GM23338 (cell line): ENCODE results near the gene JTB. TPM values are rescaled to one million over a fixed set of nuclear protein-coding genes. Genes with fewer than 3 reads are reported as not detected.

Source experiments
- ATAC-seq: fragments of 200-7000 bp; cut with Tn5 transposase; 3 replicates; pipeline ENCODE4 v1.9.1; 2020
- DNase-seq: peaks from one replicate; pipeline ENCODE4 v3.0.0-alpha.2; 2015; ENCODE audit warnings: low spot score
- H2AFZ ChIP-seq: fragments of 200-600 bp; sonication (generic); 2 replicates; pipeline ENCODE4 v1.8.0; 2016; ENCODE audit warnings: antibody characterized with exemption, mild to moderate bottlenecking, moderate library complexity
- H3F3A ChIP-seq: fragments of 200-600 bp; sonication (generic); replicated peaks from 2 replicates; pipeline ENCODE4 v1.8.0; 2017; ENCODE audit warnings: antibody characterized with exemption, mixed run types, low read depth
- H3K27ac ChIP-seq: fragments of 200-600 bp; sonication (generic); 2 replicates; pipeline ENCODE4 v1.6.1; 2016; ENCODE audit warnings: low read depth
- H3K27me3 ChIP-seq: fragments of 200-600 bp; sonication (generic); 2 replicates; pipeline ENCODE4 v1.8.0; 2016; ENCODE audit warnings: mild to moderate bottlenecking, mixed run types, moderate library complexity; ENCODE audit not compliant: insufficient read depth
- H3K36me3 ChIP-seq: fragments of 200-600 bp; sonication (generic); 2 replicates; pipeline ENCODE4 v1.8.0; 2016; ENCODE audit warnings: mild to moderate bottlenecking; ENCODE audit not compliant: insufficient read depth
- H3K4me1 ChIP-seq: fragments of 200-600 bp; sonication (generic); 2 replicates; pipeline ENCODE4 v1.8.0; 2016; ENCODE audit warnings: mild to moderate bottlenecking, moderate library complexity; ENCODE audit not compliant: insufficient read depth
- H3K4me2 ChIP-seq: fragments of 200-600 bp; sonication (generic); 2 replicates; pipeline ENCODE4 v1.7.1; 2017; ENCODE audit warnings: mixed run types
- H3K4me3 ChIP-seq: fragments of 200-600 bp; sonication (generic); 2 replicates; pipeline ENCODE4 v1.6.1; 2016; ENCODE audit warnings: mixed run types
- H3K79me2 ChIP-seq: fragments of 200-600 bp; sonication (generic); replicated peaks from 2 replicates; pipeline ENCODE4 v1.8.0; 2017; ENCODE audit warnings: mild to moderate bottlenecking; ENCODE audit not compliant: insufficient read depth
- H3K9me2 ChIP-seq: fragments of 200-600 bp; sonication (generic); 2 replicates; pipeline ENCODE4 v1.8.0; 2017; ENCODE audit not compliant: insufficient read depth
- H4K20me1 ChIP-seq: fragments of 200-600 bp; sonication (generic); replicated peaks from 2 replicates; pipeline ENCODE4 v1.8.0; 2017; ENCODE audit warnings: mild to moderate bottlenecking; ENCODE audit not compliant: insufficient read depth
- H3K27ac Mint-ChIP-seq: 2 replicates; pipeline ENCODE4 v1.8.0; 2020; ENCODE audit warnings: inconsistent platforms, mild to moderate bottlenecking, moderate library complexity, mixed read lengths
- H3K27me3 Mint-ChIP-seq: 3 replicates; pipeline ENCODE4 v1.8.0; 2022; ENCODE audit warnings: low read depth, mild to moderate bottlenecking, moderate library complexity, mixed read lengths, inconsistent platforms; ENCODE audit not compliant: insufficient read depth, poor library complexity
- H3K36me3 Mint-ChIP-seq: 3 replicates; pipeline ENCODE4 v1.8.0; 2021; ENCODE audit warnings: low read depth, mild to moderate bottlenecking, inconsistent platforms, moderate library complexity, mixed read lengths
- H3K4me1 Mint-ChIP-seq: 3 replicates; pipeline ENCODE4 v1.8.0; 2020; ENCODE audit warnings: mild to moderate bottlenecking, inconsistent platforms, mixed read lengths
- H3K4me3 Mint-ChIP-seq: 3 replicates; pipeline ENCODE4 v1.8.0; 2021; ENCODE audit warnings: moderate library complexity, mild to moderate bottlenecking, inconsistent platforms, mixed read lengths
- H3K9me3 Mint-ChIP-seq: 3 replicates; pipeline ENCODE4 v1.8.0; 2020; ENCODE audit warnings: moderate library complexity, mild to moderate bottlenecking, inconsistent platforms, mixed read lengths
- CREB1 ChIP-seq: fragments of 250-450 bp; sonication (Bioruptor Pico); IDR thresholded peaks from 2 replicates; pipeline ENCODE4 v1.5.0; 2020; ENCODE audit warnings: low read depth, mild to moderate bottlenecking, moderate library complexity
- CTCF ChIP-seq, 2 experiments: fragments of 200-600 bp in 1 of 2; sonication (generic) in 1 of 2; conservative IDR thresholded peaks; 2 replicates each; pipeline versions ENCODE4 v1.5.1 to v1.6.1; 2016 to 2017; ENCODE audit warnings: antibody characterized with exemption in 2 of 2, low read depth in 2 of 2, mild to moderate bottlenecking in 2 of 2, moderate library complexity in 1 of 2
- EZH2 ChIP-seq: fragments of 200-600 bp; sonication (generic); IDR thresholded peaks from one replicate; pipeline ENCODE4 v1.8.0; 2017; ENCODE audit warnings: antibody characterized with exemption, mild to moderate bottlenecking, low read depth; ENCODE audit not compliant: unreplicated experiment
- EZH2phosphoT487 ChIP-seq: fragments of 200-600 bp; sonication (generic); IDR thresholded peaks from one replicate; pipeline ENCODE4 v1.8.1; 2018; ENCODE audit warnings: antibody characterized with exemption; ENCODE audit not compliant: unreplicated experiment
- JUNB ChIP-seq: IDR thresholded peaks from one replicate; pipeline ENCODE4 v1.6.1; 2016; ENCODE audit warnings: antibody characterized with exemption; ENCODE audit not compliant: unreplicated experiment
- NANOG ChIP-seq: IDR thresholded peaks from 2 replicates; pipeline ENCODE4 v1.6.1; 2016; ENCODE audit warnings: antibody characterized with exemption, borderline replicate concordance
- POLR2AphosphoS5 ChIP-seq: IDR thresholded peaks from 2 replicates; pipeline ENCODE4 v1.6.1; 2016; ENCODE audit warnings: antibody characterized with exemption, low read depth
- REST ChIP-seq: IDR thresholded peaks from one replicate; pipeline ENCODE4 v1.6.1; 2018; ENCODE audit warnings: antibody characterized with exemption; ENCODE audit not compliant: unreplicated experiment
- STAT1 ChIP-seq: IDR thresholded peaks from one replicate; pipeline ENCODE4 v1.6.1; 2016; ENCODE audit warnings: antibody characterized with exemption; ENCODE audit not compliant: unreplicated experiment
- ZNF114 ChIP-seq: fragments of 250-450 bp; sonication (Bioruptor Pico); IDR thresholded peaks from 2 replicates; pipeline ENCODE4 v1.5.0; 2020; ENCODE audit warnings: mild to moderate bottlenecking, moderate library complexity
- ZNF331 ChIP-seq: fragments of 250-450 bp; sonication (Bioruptor Pico); IDR thresholded peaks from 2 replicates; pipeline ENCODE4 v1.5.0; 2020; ENCODE audit warnings: low read depth, mild to moderate bottlenecking, moderate library complexity
- polyA plus RNA-seq: library from polyadenylated mRNA; unstranded; fragments of >200 nt; fragmentation: Nextera tagmentation; extraction: Ambion mirVana; gene quantifications from 2 replicates; pipeline ENCODE4 v1.2.1, GENCODE V29; 2016
- total RNA-seq: library from RNA; depleted of rRNA; stranded (reverse); fragments of >200 nt; shearing (Covaris generic); gene quantifications from 2 replicates; pipeline ENCODE4 v1.2.3, GENCODE V29; 2014
- TF ChIP-seq, protein P1 (sequence below): IDR thresholded peaks from 2 replicates; pipeline ENCODE4 v1.6.1; 2016; ENCODE audit warnings: antibody characterized with exemption
- TF ChIP-seq, protein P2 (sequence below): fragments of 250-450 bp; sonication (Bioruptor Pico); IDR thresholded peaks from 2 replicates; pipeline ENCODE4 v1.5.0; 2020; ENCODE audit warnings: mild to moderate bottlenecking, moderate library complexity

The JTB gene
- total and polyA plus RNA-seq, 2 experiments from 2014 or later: 140 to 208 TPM

- Mint-ChIP-seq H3K36me3 (peaks cover 67% of the 10 kb centered on the region), H3K27ac (no peak overlapping the region), H3K9me3 (no peaks in the 10 kb centered on the region)
Observed at GRCh38 chr1:153933430-153933829, 44.0 kb downstream of the JTB start.

More at GRCh38 chr1:153933430-153933829, 44.0 kb downstream of the JTB start:
- Histone ChIP-seq H3K4me2 (no peak overlapping the region), H3K36me3 (peaks cover 20% of the 10 kb centered on the region), H3K27me3 (no peaks in the 10 kb centered on the region), H3F3A (0 out of 2 replicates have a peak, but pooled peaks cover 6% of the 10 kb centered on the region), H3K79me2 (no peaks in the 10 kb centered on the region), H2AFZ (no peak overlapping the region), H4K20me1 (no peaks in the 10 kb centered on the region; the same call in 1 of the 2 replicates), H3K4me3 (no peak overlapping the region), H3K9me2 (no peaks in the 10 kb centered on the region), H3K4me1 (peaks cover under 1% of the 10 kb centered on the region; the same call in 1 of the 2 replicates), H3K27ac (no peak overlapping the region)
- no peaks in the 10 kb centered on the region for H3K4me1 Mint-ChIP-seq
- no peak for ATAC-seq
- TF ChIP-seq CREB1 (CRISPR knock-in tag) (no peak), ZNF331 (no peak), EZH2 (no peak), REST (no peak), CTCF (conservative IDR thresholded peaks at IDR 0.05; ENCODE audit: low read depth in 2 of 2) (no peak), NANOG (no peak), STAT1 (no peak), POLR2AphosphoS5 (no peak), ZNF114 (CRISPR knock-in tag) (no peak), JUNB (no peak), EZH2phosphoT487 (no peak)
- TF ChIP-seq, protein P1, sequence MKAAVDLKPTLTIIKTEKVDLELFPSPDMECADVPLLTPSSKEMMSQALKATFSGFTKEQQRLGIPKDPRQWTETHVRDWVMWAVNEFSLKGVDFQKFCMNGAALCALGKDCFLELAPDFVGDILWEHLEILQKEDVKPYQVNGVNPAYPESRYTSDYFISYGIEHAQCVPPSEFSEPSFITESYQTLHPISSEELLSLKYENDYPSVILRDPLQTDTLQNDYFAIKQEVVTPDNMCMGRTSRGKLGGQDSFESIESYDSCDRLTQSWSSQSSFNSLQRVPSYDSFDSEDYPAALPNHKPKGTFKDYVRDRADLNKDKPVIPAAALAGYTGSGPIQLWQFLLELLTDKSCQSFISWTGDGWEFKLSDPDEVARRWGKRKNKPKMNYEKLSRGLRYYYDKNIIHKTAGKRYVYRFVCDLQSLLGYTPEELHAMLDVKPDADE: no peak
- TF ChIP-seq, protein P2, sequence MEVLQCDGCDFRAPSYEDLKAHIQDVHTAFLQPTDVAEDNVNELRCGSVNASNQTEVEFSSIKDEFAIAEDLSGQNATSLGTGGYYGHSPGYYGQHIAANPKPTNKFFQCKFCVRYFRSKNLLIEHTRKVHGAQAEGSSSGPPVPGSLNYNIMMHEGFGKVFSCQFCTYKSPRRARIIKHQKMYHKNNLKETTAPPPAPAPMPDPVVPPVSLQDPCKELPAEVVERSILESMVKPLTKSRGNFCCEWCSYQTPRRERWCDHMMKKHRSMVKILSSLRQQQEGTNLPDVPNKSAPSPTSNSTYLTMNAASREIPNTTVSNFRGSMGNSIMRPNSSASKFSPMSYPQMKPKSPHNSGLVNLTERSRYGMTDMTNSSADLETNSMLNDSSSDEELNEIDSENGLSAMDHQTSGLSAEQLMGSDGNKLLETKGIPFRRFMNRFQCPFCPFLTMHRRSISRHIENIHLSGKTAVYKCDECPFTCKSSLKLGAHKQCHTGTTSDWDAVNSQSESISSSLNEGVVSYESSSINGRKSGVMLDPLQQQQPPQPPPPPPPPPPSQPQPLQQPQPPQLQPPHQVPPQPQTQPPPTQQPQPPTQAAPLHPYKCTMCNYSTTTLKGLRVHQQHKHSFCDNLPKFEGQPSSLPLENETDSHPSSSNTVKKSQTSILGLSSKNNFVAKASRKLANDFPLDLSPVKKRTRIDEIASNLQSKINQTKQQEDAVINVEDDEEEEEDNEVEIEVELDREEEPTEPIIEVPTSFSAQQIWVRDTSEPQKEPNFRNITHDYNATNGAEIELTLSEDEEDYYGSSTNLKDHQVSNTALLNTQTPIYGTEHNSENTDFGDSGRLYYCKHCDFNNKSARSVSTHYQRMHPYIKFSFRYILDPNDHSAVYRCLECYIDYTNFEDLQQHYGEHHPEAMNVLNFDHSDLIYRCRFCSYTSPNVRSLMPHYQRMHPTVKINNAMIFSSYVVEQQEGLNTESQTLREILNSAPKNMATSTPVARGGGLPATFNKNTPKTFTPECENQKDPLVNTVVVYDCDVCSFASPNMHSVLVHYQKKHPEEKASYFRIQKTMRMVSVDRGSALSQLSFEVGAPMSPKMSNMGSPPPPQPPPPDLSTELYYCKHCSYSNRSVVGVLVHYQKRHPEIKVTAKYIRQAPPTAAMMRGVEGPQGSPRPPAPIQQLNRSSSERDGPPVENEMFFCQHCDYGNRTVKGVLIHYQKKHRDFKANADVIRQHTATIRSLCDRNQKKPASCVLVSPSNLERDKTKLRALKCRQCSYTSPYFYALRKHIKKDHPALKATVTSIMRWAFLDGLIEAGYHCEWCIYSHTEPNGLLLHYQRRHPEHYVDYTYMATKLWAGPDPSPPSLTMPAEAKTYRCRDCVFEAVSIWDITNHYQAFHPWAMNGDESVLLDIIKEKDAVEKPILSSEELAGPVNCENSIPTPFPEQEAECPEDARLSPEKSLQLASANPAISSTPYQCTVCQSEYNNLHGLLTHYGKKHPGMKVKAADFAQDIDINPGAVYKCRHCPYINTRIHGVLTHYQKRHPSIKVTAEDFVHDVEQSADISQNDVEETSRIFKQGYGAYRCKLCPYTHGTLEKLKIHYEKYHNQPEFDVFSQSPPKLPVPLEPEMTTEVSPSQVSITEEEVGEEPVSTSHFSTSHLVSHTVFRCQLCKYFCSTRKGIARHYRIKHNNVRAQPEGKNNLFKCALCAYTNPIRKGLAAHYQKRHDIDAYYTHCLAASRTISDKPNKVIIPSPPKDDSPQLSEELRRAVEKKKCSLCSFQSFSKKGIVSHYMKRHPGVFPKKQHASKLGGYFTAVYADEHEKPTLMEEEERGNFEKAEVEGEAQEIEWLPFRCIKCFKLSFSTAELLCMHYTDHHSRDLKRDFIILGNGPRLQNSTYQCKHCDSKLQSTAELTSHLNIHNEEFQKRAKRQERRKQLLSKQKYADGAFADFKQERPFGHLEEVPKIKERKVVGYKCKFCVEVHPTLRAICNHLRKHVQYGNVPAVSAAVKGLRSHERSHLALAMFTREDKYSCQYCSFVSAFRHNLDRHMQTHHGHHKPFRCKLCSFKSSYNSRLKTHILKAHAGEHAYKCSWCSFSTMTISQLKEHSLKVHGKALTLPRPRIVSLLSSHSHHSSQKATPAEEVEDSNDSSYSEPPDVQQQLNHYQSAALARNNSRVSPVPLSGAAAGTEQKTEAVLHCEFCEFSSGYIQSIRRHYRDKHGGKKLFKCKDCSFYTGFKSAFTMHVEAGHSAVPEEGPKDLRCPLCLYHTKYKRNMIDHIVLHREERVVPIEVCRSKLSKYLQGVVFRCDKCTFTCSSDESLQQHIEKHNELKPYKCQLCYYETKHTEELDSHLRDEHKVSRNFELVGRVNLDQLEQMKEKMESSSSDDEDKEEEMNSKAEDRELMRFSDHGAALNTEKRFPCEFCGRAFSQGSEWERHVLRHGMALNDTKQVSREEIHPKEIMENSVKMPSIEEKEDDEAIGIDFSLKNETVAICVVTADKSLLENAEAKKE (CRISPR knock-in tag): no peak
- no peak for DNase-seq
- no peak overlapping the region for H3K4me3 Mint-ChIP-seq
- H3K27me3 Mint-ChIP-seq: peaks cover 6% of the 10 kb centered on the region
